EH (cell line): ENCODE data around the gene KLRF1.
"Not testable (repeated sequence)": the region's sequence is repeated elsewhere in the genome, so short reads cannot be mapped to it uniquely, and the experiment has no call there.

Source experiments
- DNase-seq: peaks from one replicate; pipeline ENCODE4 v3.0.0-alpha.2; 2015; ENCODE audit warnings: low read depth

KLRF1 gene

DNA sequence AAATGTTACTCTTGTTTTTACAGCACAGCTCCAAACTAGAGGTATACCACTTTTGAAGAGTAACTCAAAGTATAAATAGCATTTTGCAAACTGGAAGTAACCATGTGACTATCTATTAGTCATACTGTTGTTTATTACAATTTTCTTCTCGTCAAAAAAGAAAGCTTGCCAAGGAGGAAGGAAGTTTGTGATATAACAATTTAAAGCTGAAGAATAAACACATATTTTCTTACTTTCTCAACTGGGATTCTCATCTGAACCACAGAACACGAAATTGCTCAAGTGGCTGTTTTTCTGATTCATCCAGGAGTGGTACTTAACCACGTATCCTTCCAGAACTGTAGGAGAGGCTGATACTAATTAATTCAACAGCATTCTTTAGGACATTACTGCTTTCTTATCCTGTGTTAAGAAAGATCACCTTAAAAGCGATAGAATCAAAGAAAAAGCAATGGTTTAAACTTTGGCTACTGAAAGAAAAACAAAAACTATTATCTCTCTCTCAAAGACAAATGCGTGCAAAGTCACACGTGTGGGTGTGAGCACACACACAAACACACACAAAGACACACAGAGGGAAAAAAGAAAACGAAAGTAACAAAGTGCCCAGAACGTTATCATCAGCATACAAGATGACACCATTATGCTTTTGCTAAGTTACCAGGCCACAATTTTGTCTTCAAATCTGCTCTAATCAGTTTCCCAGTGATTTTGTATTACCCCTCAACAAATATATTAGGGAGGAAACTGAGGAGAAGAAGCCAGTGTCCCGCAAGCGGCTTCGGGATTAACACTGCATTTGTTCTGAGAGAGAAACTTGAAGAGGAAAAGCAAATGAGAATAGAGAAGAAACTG, 42.3 kb downstream of the KLRF1 start, which contains the start of gene CLEC2B:
TSS of gene CLEC2B (minus strand) at position 48 of the 855 bp plus-strand sequence.
- DNase-seq: peak; percentile 66

DNA sequence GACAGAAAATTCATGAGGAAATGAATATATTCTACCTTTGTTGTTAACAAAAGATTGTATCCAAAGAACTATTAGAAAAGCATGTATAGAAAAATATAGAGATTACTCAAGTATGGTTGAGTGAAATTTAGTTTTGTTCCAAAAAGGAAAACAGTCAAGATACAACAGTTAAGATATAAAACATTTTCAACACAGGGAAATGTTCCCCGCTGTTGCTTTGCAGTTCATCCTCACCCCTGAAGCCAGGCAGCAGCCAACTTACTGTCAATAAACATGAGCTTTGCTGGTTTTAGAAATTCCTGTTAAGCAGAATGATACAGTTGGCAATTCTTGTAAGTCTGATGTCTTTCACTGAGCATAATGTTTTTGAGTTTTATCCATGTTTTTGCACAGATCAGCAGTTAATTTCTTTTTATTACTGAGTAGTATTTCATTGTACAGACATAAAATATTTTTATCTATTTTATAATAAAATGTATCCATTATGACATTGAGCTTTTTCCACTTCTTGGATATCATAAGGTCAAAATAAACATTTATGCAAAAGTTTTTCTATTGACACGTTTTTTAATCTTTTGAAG, 43.1 kb downstream of the KLRF1 start:
- no peak for DNase-seq

DNA sequence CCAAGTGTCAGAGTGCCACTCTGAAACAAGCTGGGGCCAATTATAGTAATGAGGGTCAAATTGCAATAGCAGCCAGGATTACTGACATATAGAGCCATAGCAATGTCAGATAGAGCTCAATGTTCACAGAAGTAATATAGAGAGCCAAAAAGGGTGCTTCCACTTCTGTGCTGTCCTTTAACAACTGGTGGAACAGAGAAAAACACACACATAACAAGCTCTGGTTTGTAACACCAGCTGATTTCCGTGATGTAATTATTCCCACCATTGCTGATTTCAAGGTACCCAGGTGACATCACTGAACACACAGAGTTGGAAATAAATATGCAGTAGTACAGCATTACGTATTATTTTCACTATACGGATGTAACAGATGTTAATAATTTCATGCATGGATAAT, 44.9 kb downstream of the KLRF1 start:
- no peak for DNase-seq

DNA sequence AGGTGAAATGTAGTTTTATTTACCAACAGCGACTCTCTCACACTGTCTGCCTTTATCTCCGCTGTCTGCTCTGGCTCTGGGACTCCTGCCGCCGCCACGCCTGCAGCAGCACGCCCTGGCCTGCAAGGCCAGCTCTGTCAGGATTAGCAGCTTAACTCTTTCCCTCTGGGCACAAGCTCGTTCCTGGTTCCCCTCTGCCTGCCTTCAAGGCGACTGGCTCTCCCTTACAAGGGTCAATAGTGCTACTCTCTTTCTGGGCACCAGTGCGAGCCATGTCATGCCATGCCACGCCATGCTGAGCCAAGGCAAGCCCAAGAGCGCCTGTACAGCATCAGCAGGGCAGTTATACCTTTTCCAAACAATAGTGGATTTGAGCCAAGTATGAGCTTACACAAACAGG, 45.5 kb downstream of the KLRF1 start:
- no peak for DNase-seq

DNA sequence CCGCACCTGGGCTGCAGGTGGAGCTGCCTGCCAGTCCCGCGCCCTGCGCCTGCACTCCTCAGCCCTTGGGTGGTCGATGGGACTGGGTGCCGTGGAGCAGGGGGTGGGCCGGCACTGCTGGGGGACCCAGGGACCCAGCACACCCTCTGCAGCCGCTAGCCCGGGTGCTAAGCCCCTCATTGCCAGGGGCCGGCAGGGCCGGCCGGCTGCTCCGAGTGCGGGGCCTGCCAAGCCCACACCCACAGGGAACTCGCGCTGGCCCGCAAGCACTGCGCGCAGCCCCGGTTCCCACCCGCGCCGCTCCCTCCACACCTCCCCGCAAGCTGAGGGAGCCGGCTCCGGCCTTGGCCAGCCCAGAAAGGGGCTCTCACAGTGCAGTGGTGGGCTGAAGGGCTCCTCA, 48.8 kb downstream of the KLRF1 start:
- not testable (repeated sequence) for DNase-seq

DNA sequence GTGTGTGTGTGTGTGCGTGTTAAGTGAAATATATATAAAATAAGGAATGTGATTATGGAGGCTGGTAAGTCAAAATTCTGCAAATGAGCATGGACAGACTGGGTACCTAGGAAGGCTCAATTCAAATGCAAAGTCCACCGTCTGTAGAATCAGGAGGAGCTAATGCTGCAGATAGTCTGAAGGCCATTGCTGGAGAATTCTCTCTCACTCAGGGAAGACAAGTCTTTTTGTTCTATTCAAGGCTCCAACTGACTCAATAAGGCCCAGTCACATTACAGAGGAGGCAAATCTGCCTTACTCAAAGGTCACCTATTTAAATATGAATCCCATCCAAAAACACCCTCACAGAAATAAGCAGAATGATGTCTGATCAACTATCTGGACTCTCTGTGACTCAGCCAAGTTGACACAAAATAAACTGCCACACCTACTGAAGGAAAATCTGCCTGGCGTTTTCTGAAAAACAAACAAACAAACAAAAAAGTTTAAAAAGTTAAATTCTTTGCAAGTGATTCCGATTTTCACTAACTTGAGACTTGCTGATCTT, 53.3 kb downstream of the KLRF1 start:
- no peak for DNase-seq

DNA sequence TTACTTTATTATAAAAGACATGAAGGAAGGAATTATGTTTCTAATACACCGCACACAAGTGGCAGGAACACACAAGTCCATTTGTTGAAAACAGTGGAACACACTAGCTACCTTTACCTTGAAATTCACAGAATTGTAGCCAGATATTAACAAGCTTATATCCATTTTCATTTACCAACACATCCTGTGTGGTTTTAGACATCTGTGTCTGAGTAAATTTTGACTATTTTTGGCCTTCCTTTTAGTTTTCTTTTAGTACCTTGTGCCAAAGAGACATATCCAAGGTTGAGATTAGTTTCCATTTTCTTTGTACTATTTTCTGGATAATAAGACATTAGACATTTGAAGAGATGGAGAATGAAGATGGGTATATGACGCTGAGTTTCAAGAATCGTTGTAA, 54.0 kb downstream of the KLRF1 start, which contains the start of gene KLRF2:
TSS of gene KLRF2 (plus strand) at position 244 of the 400 bp plus-strand sequence. CDS start at position 351, 107 bp downstream.
- no peak for DNase-seq

DNA sequence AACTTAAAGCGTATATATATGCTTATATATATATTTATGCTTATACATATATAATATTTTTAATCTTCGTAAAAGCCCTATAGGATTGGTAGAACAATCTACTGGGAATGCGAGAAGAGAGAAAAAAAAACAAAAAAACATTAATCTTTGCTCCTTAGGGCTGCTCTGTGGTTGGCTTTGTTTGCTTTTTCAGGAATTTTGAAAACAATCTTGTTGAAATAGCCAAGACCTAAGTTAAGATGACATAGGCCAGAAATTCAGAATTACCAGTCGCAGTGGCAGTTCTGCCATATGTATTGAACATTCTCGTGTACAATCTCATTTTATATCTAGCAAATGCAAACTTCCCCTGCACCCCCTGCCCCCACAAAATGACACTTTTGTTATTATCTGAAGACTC, 54.7 kb downstream of the KLRF1 start:
- no peak for DNase-seq

DNA sequence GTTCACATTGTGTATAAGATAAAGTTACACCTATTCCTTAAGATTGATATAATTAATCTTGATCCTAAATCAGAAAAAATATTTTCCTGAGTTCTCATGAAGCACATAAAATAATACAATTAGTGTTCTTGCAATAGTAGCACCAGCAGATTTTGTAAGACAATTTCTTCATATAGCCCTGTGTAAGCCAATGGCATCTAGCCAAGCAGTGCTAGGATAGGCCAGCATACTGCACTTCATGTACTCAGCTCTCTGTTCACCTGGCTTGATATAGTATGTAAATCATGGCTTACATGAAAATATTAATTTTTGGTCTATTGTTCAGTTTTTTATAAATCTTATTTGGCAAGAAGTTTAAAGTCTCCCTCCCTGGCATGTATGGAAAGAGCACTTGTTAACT, 55.9 kb downstream of the KLRF1 start:
- DNase-seq: no peak

DNA sequence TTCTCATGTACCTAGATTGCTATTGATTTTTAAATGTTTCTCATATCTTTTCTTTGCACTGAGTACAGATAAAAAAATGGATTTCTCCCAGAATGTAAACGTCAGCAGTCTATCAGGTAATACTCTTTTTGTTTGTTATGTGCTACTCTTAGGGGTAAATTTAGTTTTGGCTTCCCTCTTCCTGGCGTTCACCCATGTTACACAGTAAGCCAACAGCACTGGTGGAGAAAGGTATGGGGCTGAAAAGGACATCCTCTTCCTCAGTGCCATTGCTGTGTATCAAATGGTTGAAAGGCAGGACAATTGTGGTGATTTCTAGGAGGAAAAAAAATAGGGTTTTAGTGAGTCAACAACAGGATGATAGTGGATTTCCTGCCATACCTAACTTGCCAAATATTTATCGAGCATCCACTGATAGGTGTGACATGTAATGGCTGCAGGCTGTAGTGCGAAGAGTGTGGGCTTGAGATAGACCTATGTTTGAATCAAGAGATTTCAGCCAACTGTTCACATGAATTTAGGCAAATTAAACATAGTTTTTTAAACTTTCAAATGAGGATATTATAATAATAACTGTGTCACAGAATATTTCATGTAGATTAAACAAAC, 61.5 kb downstream of the KLRF1 start:
- no peak for DNase-seq
